Measurements from ENCODE around the gene PERP. TPM values are rescaled to one million over a fixed set of nuclear protein-coding genes. Genes with fewer than 3 reads are reported as not detected.

Gene PERP
- polyA plus RNA-seq, 3 donors: not detected

- Histone ChIP-seq H3K27me3 (ENCODE audit: control insufficient read depth in 2 of 2, insufficient read depth in 2 of 2, low read length in 2 of 2) (peaks cover 7% of the 10 kb centered on the region in 2 donors), H3K27ac (ENCODE audit: low read depth in 1 of 2, low read length in 2 of 2) (no peak overlapping the region), H2AFZ (ENCODE audit: insufficient read depth, low read depth, low read length, poor library complexity, severe bottlenecking) (no peak overlapping the region), H3K9ac (ENCODE audit: insufficient read depth, low read length, poor library complexity, severe bottlenecking) (no peak overlapping the region), H4K20me1 (ENCODE audit: insufficient read depth, low read length) (no peaks in the 10 kb centered on the region), H3K4me3 (replicated peaks in 1 of 3; ENCODE audit: low read depth in 2 of 3, low read length in 3 of 3) (no peak overlapping the region), H3K9me3 (replicated peaks in 1 of 2; ENCODE audit: control insufficient read depth in 1 of 2, insufficient read depth in 1 of 2, low read length in 2 of 2) (no peaks in the 10 kb centered on the region), H3K4me2 (replicated peaks; ENCODE audit: extremely low read depth, low read length, poor library complexity, severe bottlenecking) (no peak overlapping the region), H3K79me2 (ENCODE audit: insufficient read depth, low read length) (no peaks in the 10 kb centered on the region), H3K36me3 (replicated peaks in 1 of 2; ENCODE audit: control insufficient read depth in 1 of 2, insufficient read depth in 2 of 2, low read length in 2 of 2) (no peaks in the 10 kb centered on the region), H3K4me1 (ENCODE audit: control insufficient read depth in 1 of 2, insufficient read depth in 2 of 2, low read length in 2 of 2) (no peaks in the 10 kb centered on the region)
- H3K27me3 Mint-ChIP-seq (ENCODE audit: low read depth in 3 of 3): peaks cover 4 to 22% (median 12%) of the 10 kb centered on the region in 3 donors
- H3K4me3 Mint-ChIP-seq: no peak overlapping the region
- WGBS (ENCODE audit: insufficient coverage): 100% methylated on average over 1 of the region's 5 CpGs
- peaks cover 2% of the 10 kb centered on the region for H3K4me1 Mint-ChIP-seq
- no peak for DNase-seq
- no peaks in the 10 kb centered on the region for H3K36me3 Mint-ChIP-seq
- intact Hi-C loops (cut with micrococcal nuclease): no loop called here
- no peak for TF ChIP-seq CTCF (IDR thresholded peaks at IDR 0.05)
- no peak overlapping the region for H3K27ac Mint-ChIP-seq
- peaks cover 0 to 3% (median 0%) of the 10 kb centered on the region in 7 donors for H3K9me3 Mint-ChIP-seq
Observed at GRCh38 chr6:138146544-138146943, 39.3 kb upstream of the PERP start.

- Mint-ChIP-seq H3K9me3 (peaks cover 0 to 3% (median 0%) of the 10 kb centered on the region in 7 donors), H3K4me3 (no peak overlapping the region), H3K4me1 (peaks cover 2% of the 10 kb centered on the region), H3K27ac (no peak overlapping the region), H3K27me3 (ENCODE audit: low read depth in 3 of 3) (peaks cover 4 to 20% (median 12%) of the 10 kb centered on the region in 3 donors), H3K36me3 (no peaks in the 10 kb centered on the region)
- WGBS (ENCODE audit: insufficient coverage): no CpG with 5 or more reads among the region's 3 CpGs
- no peaks in the 10 kb centered on the region for H3K4me1 ChIP-seq (ENCODE audit: control insufficient read depth in 1 of 2, insufficient read depth in 2 of 2, low read length in 2 of 2)
- DNase-seq: no peak
- H3K36me3 ChIP-seq (replicated peaks in 1 of 2; ENCODE audit: control insufficient read depth in 1 of 2, insufficient read depth in 2 of 2, low read length in 2 of 2): no peaks in the 10 kb centered on the region
- H3K27ac ChIP-seq (ENCODE audit: low read depth in 1 of 2, low read length in 2 of 2): no peak overlapping the region
- H3K4me3 ChIP-seq (replicated peaks in 1 of 3; ENCODE audit: low read depth in 2 of 3, low read length in 3 of 3): no peak overlapping the region
- TF ChIP-seq CTCF (IDR thresholded peaks at IDR 0.05): no peak
- no peak overlapping the region for H2AFZ ChIP-seq (ENCODE audit: insufficient read depth, low read depth, low read length, poor library complexity, severe bottlenecking)
- no peaks in the 10 kb centered on the region for H4K20me1 ChIP-seq (ENCODE audit: insufficient read depth, low read length)
- H3K9me3 ChIP-seq (replicated peaks in 1 of 2; ENCODE audit: control insufficient read depth in 1 of 2, insufficient read depth in 1 of 2, low read length in 2 of 2): no peaks in the 10 kb centered on the region
- H3K79me2 ChIP-seq (ENCODE audit: insufficient read depth, low read length): no peaks in the 10 kb centered on the region
- no peak overlapping the region for H3K4me2 ChIP-seq (replicated peaks; ENCODE audit: extremely low read depth, low read length, poor library complexity, severe bottlenecking)
- intact Hi-C loops (cut with micrococcal nuclease): no loop called here
- H3K9ac ChIP-seq (ENCODE audit: insufficient read depth, low read length, poor library complexity, severe bottlenecking): no peak overlapping the region
- peaks cover 7% of the 10 kb centered on the region in 2 donors for H3K27me3 ChIP-seq (ENCODE audit: control insufficient read depth in 2 of 2, insufficient read depth in 2 of 2, low read length in 2 of 2)
Observed at GRCh38 chr6:138145402-138145801, 38.2 kb upstream of the PERP start.

Data from CD14-positive monocyte (primary cell).